Astrocyte of the spinal cord (primary cell): ENCODE measurements around the gene C1orf50.

Experiments
- DNase-seq: peaks from one replicate; pipeline ENCODE4 v3.0.0; 2011; ENCODE audit warnings: low read depth, low spot score
- H3K4me3 ChIP-seq: 2 replicates; pipeline ENCODE4 v1.5.1; 2011; ENCODE audit warnings: low read depth, mild to moderate bottlenecking, low read length, moderate library complexity
- CTCF ChIP-seq: IDR thresholded peaks from 2 replicates; pipeline ENCODE4 v1.5.1; 2012; ENCODE audit warnings: low read depth, mild to moderate bottlenecking, low read length, inconsistent platforms
- in situ Hi-C: cut with HindIII; loops from 2 replicates; pipeline ENCODE4 v1.10.0; 2017; ENCODE audit warnings: low sequenced_read_pairs

Gene C1orf50

GRCh38 chr1:42824481-42825035, 57.5 kb downstream of the C1orf50 start:
- DNase-seq: no peak
- H3K4me3 ChIP-seq: no peak overlapping the region
- in situ Hi-C loops: no loop called here
- no peak for TF ChIP-seq CTCF

GRCh38 chr1:42825036-42825851, 58.2 kb downstream of the C1orf50 start:
- in situ Hi-C loops: no loop called here
- no peak overlapping the region for H3K4me3 ChIP-seq
- no peak for DNase-seq
- TF ChIP-seq CTCF: no peak
